ENCODE measurements around the gene TCOF1.
A peak's percentile ranks its signal among the peaks of the same experiment; 100 is the strongest.

The TCOF1 gene

DNA sequence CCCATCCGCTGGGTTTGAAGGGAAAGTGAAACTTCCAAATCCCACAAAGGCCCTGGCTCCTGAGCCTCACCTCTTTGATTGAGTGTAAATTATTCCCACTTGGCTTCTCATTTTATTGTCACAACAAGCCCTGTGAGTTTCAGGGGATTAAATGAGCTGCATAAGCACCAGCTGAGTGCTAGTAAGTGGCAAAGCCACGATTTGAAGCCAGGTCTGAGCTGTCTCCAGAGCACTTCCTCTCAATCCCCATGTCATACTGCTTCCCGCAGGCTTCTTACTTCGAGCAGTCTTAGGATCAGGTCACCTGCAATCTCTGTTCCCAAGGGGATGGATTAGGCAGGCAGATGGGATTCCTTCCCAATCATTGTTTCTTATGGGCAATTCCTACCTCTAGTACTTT is 74.1 kb downstream of the TCOF1 start:
- Histone ChIP-seq H2BK5ac (ENCODE audit: low read length) (peak overlapping the region; percentile 78), H4K8ac (ENCODE audit: low read depth, low read length) (no peak overlapping the region), H2BK15ac (ENCODE audit: low read length) (no peak overlapping the region), H3K4me2 (ENCODE audit: insufficient read depth, low read length, poor library complexity, severe bottlenecking) (no peak overlapping the region), H2BK12ac (ENCODE audit: low read length) (no peak overlapping the region), H2AK5ac (ENCODE audit: low read depth, low read length) (no peak overlapping the region), H3K4ac (ENCODE audit: low read length) (no peak overlapping the region), H3K9me3 (replicated peaks in 1 of 2; ENCODE audit: control insufficient read depth in 2 of 2, insufficient read depth in 1 of 2, low read depth in 1 of 2, low read length in 2 of 2) (no peaks in the 10 kb centered on the region), H3K9ac (ENCODE audit: low read depth, low read length, poor library complexity) (no peak overlapping the region), H2BK120ac (ENCODE audit: low read depth, low read length) (no peak overlapping the region), H3K4me1 (ENCODE audit: control insufficient read depth in 2 of 2, insufficient read depth in 1 of 2, low read depth in 1 of 2, low read length in 2 of 2) (peaks cover 0 to 8% of the 10 kb centered on the region in 2 donors), H3K23ac (ENCODE audit: low read depth, low read length, poor library complexity) (no peak overlapping the region), H3K36me3 (replicated peaks in 1 of 2; ENCODE audit: control insufficient read depth in 2 of 2, insufficient read depth in 2 of 2, low read length in 2 of 2) (no peaks in the 10 kb centered on the region), H4K91ac (ENCODE audit: low read depth, low read length, poor library complexity) (no peak overlapping the region), H2AFZ (ENCODE audit: low read length) (no peak overlapping the region), H3K27me3 (ENCODE audit: control insufficient read depth in 3 of 3, insufficient read depth in 3 of 3, low read depth in 1 of 3, low read length in 3 of 3) (no peaks in the 10 kb centered on the region), H3K79me1 (ENCODE audit: low read depth, low read length) (peaks cover 2% of the 10 kb centered on the region), H3K27ac (replicated peaks; ENCODE audit: low read length) (no peak overlapping the region), H3K18ac (ENCODE audit: low read length) (no peak overlapping the region), H3K4me3 (ENCODE audit: low read length in 2 of 2) (no peak overlapping the region), H3K14ac (ENCODE audit: low read length) (no peak overlapping the region)
- DNase-seq (ENCODE audit: low spot score), result no peak
- WGBS, 2 donors (ENCODE audit: extremely low coverage in 2 of 2, insufficient read length in 2 of 2, insufficient replicate concordance in 1 of 2), result no CpG with 5 or more reads among the region's 4 CpGs

DNA sequence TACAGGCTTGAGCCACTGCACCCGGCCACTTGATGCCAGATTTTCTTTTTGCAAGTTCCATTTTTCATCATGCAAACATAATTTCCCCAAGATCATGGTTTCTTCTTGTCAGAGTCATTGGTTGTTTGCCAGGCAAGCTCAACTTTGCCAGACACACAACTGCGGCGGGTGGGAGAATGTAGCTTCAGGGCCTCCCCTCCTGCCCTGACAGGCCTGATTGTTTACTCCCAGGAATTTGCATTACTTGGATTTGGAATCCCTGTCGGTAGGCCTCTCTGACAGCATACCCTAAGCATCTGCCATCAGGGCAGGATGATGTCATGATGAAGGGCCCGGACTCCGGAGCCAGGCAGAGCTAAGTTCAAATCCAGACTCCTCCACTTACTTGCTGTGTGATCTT is 77.0 kb downstream of the TCOF1 start:
- Histone ChIP-seq H3K4ac (ENCODE audit: low read length) (no peak overlapping the region), H4K8ac (ENCODE audit: low read depth, low read length) (no peak overlapping the region), H2BK15ac (ENCODE audit: low read length) (no peak overlapping the region), H4K91ac (ENCODE audit: low read depth, low read length, poor library complexity) (no peak overlapping the region), H3K27me3 (ENCODE audit: control insufficient read depth in 3 of 3, insufficient read depth in 3 of 3, low read depth in 1 of 3, low read length in 3 of 3) (no peaks in the 10 kb centered on the region), H3K4me3 (ENCODE audit: low read length in 2 of 2) (no peak overlapping the region), H3K18ac (ENCODE audit: low read length) (no peak overlapping the region), H2BK12ac (ENCODE audit: low read length) (no peak overlapping the region), H3K9me3 (replicated peaks in 1 of 2; ENCODE audit: control insufficient read depth in 2 of 2, insufficient read depth in 1 of 2, low read depth in 1 of 2, low read length in 2 of 2) (no peaks in the 10 kb centered on the region), H3K36me3 (replicated peaks in 1 of 2; ENCODE audit: control insufficient read depth in 2 of 2, insufficient read depth in 2 of 2, low read length in 2 of 2) (no peaks in the 10 kb centered on the region), H3K4me2 (ENCODE audit: insufficient read depth, low read length, poor library complexity, severe bottlenecking) (no peak overlapping the region), H3K79me1 (ENCODE audit: low read depth, low read length) (peaks cover 2% of the 10 kb centered on the region), H2AFZ (ENCODE audit: low read length) (no peak overlapping the region), H2BK5ac (ENCODE audit: low read length) (no peak overlapping the region), H2BK120ac (ENCODE audit: low read depth, low read length) (no peak overlapping the region), H3K4me1 (ENCODE audit: control insufficient read depth in 2 of 2, insufficient read depth in 1 of 2, low read depth in 1 of 2, low read length in 2 of 2) (no peaks in the 10 kb centered on the region), H3K14ac (ENCODE audit: low read length) (no peak overlapping the region), H3K9ac (ENCODE audit: low read depth, low read length, poor library complexity) (no peak overlapping the region), H3K27ac (replicated peaks; ENCODE audit: low read length) (no peak overlapping the region), H3K23ac (ENCODE audit: low read depth, low read length, poor library complexity) (no peak overlapping the region), H2AK5ac (ENCODE audit: low read depth, low read length) (no peak overlapping the region)
- WGBS, 2 donors (ENCODE audit: extremely low coverage in 2 of 2, insufficient read length in 2 of 2, insufficient replicate concordance in 1 of 2), result no CpG with 5 or more reads among the region's 6 CpGs
- DNase-seq (ENCODE audit: low spot score), result no peak

DNA sequence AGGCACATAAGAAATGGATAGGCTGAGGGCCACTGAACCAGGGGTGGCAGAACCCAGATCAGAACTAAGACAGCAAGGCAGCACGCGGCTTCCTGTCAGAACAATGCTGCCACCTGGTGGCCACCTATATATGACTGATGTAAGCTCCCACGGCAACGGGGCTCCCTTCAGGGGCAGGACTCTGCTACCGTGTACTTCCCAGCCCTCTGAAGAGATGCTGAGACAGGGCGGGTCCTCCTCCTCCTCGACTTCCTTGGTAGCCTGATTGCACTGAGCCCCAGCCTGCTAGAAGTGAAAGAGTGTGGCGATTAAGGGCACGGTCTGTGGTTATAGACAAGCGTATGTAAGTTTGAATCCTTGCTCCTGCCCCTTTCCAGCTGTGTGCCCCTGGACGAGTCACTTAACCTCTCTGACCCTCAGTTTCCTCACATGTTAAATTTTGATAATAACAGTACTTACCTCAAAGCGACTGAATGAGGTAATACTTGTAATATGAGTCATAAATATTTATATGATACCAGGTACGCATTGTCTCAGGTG is 78.7 kb downstream of the TCOF1 start:
- no peaks in the 10 kb centered on the region for H3K79me1 ChIP-seq (ENCODE audit: low read depth, low read length)
- no CpG with 5 or more reads among the region's 13 CpGs for WGBS, 2 donors (ENCODE audit: extremely low coverage in 2 of 2, insufficient read length in 2 of 2, insufficient replicate concordance in 1 of 2)

DNA sequence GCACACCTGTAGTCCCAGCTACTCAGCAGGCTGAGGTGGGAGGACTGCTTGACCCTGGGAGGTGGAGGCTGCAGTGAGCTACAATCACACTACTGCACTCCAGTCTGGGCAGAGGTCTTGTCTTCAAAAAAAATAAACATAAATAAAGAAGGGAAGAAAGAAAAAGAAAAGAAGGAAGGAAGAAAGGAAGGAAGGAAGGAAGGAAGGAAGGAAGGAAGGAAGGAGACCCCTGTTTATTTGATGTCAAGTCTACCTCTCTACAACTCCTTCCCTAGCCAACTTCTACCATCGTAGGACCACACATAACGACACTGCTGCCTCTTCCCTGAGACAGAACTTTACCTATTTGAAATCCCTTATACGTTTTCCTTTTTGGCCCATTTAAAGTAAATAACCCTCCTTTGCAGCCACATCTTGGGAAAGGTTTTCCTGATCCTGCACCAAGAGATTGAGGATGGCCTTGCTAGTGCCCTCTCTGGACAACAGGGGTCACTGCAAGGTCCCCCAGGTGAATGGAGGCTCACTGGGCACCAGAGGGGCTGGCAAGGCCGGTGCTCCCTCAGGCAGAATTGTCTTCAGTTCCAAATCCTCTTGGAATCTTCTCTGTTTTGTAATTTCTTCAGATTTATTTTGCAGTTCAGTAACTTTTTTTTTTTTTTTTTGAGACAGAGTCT is 81.5 kb downstream of the TCOF1 start:
- H3K18ac ChIP-seq (ENCODE audit: low read length), result no peak overlapping the region
- H2BK5ac ChIP-seq (ENCODE audit: low read length), result no peak overlapping the region
- no peak overlapping the region for H4K91ac ChIP-seq (ENCODE audit: low read depth, low read length, poor library complexity)
- WGBS, 2 donors (ENCODE audit: extremely low coverage in 2 of 2, insufficient read length in 2 of 2, insufficient replicate concordance in 1 of 2), result no CpG with 5 or more reads among the region's 4 CpGs
- H2BK15ac ChIP-seq (ENCODE audit: low read length), result no peak overlapping the region
- no peaks in the 10 kb centered on the region for H3K79me1 ChIP-seq (ENCODE audit: low read depth, low read length)
- H3K9me3 ChIP-seq (replicated peaks in 1 of 2; ENCODE audit: control insufficient read depth in 2 of 2, insufficient read depth in 1 of 2, low read depth in 1 of 2, low read length in 2 of 2), result no peaks in the 10 kb centered on the region
- H3K4me2 ChIP-seq (ENCODE audit: insufficient read depth, low read length, poor library complexity, severe bottlenecking), result no peak overlapping the region
- no peak overlapping the region for H3K4ac ChIP-seq (ENCODE audit: low read length)
- H3K36me3 ChIP-seq (replicated peaks in 1 of 2; ENCODE audit: control insufficient read depth in 2 of 2, insufficient read depth in 2 of 2, low read length in 2 of 2), result peaks cover 10 to 16% of the 10 kb centered on the region in 2 donors
- H2AK5ac ChIP-seq (ENCODE audit: low read depth, low read length), result no peak overlapping the region
- H3K4me1 ChIP-seq (ENCODE audit: control insufficient read depth in 2 of 2, insufficient read depth in 1 of 2, low read depth in 1 of 2, low read length in 2 of 2), result no peaks in the 10 kb centered on the region
- no peak overlapping the region for H2BK12ac ChIP-seq (ENCODE audit: low read length)
- no peak overlapping the region for H4K8ac ChIP-seq (ENCODE audit: low read depth, low read length)
- H2BK120ac ChIP-seq (ENCODE audit: low read depth, low read length), result no peak overlapping the region
- H3K4me3 ChIP-seq (ENCODE audit: low read length in 2 of 2), result no peak overlapping the region
- DNase-seq (ENCODE audit: low spot score), result no peak
- no peak overlapping the region for H3K14ac ChIP-seq (ENCODE audit: low read length)
- no peak overlapping the region for H3K23ac ChIP-seq (ENCODE audit: low read depth, low read length, poor library complexity)
- H2AFZ ChIP-seq (ENCODE audit: low read length), result no peak overlapping the region
- no peaks in the 10 kb centered on the region for H3K27me3 ChIP-seq (ENCODE audit: control insufficient read depth in 3 of 3, insufficient read depth in 3 of 3, low read depth in 1 of 3, low read length in 3 of 3)
- no peak overlapping the region for H3K27ac ChIP-seq (replicated peaks; ENCODE audit: low read length)
- H3K9ac ChIP-seq (ENCODE audit: low read depth, low read length, poor library complexity), result no peak overlapping the region

More for the DNA sequence above, 78.7 kb downstream of the TCOF1 start:
- H3K4me2 ChIP-seq (ENCODE audit: insufficient read depth, low read length, poor library complexity, severe bottlenecking), result no peak overlapping the region
- H3K9ac ChIP-seq (ENCODE audit: low read depth, low read length, poor library complexity), result no peak overlapping the region
- no peak overlapping the region for H2BK5ac ChIP-seq (ENCODE audit: low read length)
- H3K4me3 ChIP-seq (ENCODE audit: low read length in 2 of 2), result no peak overlapping the region
- H2BK12ac ChIP-seq (ENCODE audit: low read length), result no peak overlapping the region
- H2BK120ac ChIP-seq (ENCODE audit: low read depth, low read length), result no peak overlapping the region
- no peaks in the 10 kb centered on the region for H3K36me3 ChIP-seq (replicated peaks in 1 of 2; ENCODE audit: control insufficient read depth in 2 of 2, insufficient read depth in 2 of 2, low read length in 2 of 2)
- DNase-seq (ENCODE audit: low spot score), result peak; percentile 81
- H3K18ac ChIP-seq (ENCODE audit: low read length), result no peak overlapping the region
- H3K27ac ChIP-seq (replicated peaks; ENCODE audit: low read length), result no peak overlapping the region
- no peaks in the 10 kb centered on the region for H3K9me3 ChIP-seq (replicated peaks in 1 of 2; ENCODE audit: control insufficient read depth in 2 of 2, insufficient read depth in 1 of 2, low read depth in 1 of 2, low read length in 2 of 2)
- no peak overlapping the region for H3K14ac ChIP-seq (ENCODE audit: low read length)
- no peak overlapping the region for H2BK15ac ChIP-seq (ENCODE audit: low read length)
- no peak overlapping the region for H4K91ac ChIP-seq (ENCODE audit: low read depth, low read length, poor library complexity)
- peak overlapping the region; percentile 46 for H2AFZ ChIP-seq (ENCODE audit: low read length)
- no peaks in the 10 kb centered on the region for H3K4me1 ChIP-seq (ENCODE audit: control insufficient read depth in 2 of 2, insufficient read depth in 1 of 2, low read depth in 1 of 2, low read length in 2 of 2)
- H3K27me3 ChIP-seq (ENCODE audit: control insufficient read depth in 3 of 3, insufficient read depth in 3 of 3, low read depth in 1 of 3, low read length in 3 of 3), result no peaks in the 10 kb centered on the region
- no peak overlapping the region for H3K4ac ChIP-seq (ENCODE audit: low read length)
- no peak overlapping the region for H2AK5ac ChIP-seq (ENCODE audit: low read depth, low read length)
- H4K8ac ChIP-seq (ENCODE audit: low read depth, low read length), result no peak overlapping the region
- H3K23ac ChIP-seq (ENCODE audit: low read depth, low read length, poor library complexity), result no peak overlapping the region
